ENCODE measurements around the gene RARA.

Gene RARA

GRCh38 chr17:40320756-40321523, 12.0 kb downstream of the RARA start:
- TF ChIP-seq CTCF (IDR thresholded peaks at IDR 0.05; ENCODE audit: insufficient read depth, low read depth, low read length, missing control alignments): no peak
- DNase-seq (ENCODE audit: low read depth): no peak
- H3K4me3 ChIP-seq (ENCODE audit: low read depth, low read length): peak overlapping the region; percentile 96

GRCh38 chr17:40321524-40321929, 12.5 kb downstream of the RARA start:
- peak overlapping the region; percentile 96 for H3K4me3 ChIP-seq (ENCODE audit: low read depth, low read length)
- TF ChIP-seq CTCF (IDR thresholded peaks at IDR 0.05; ENCODE audit: insufficient read depth, low read depth, low read length, missing control alignments): no peak
- DNase-seq (ENCODE audit: low read depth): no peak

- no peak for TF ChIP-seq CTCF (IDR thresholded peaks at IDR 0.05; ENCODE audit: insufficient read depth, low read depth, low read length, missing control alignments)
- no peak for DNase-seq (ENCODE audit: low read depth)
- peak overlapping the region; percentile 96 for H3K4me3 ChIP-seq (ENCODE audit: low read depth, low read length)
Observed at GRCh38 chr17:40321961-40322357, 13.0 kb downstream of the RARA start.

GRCh38 chr17:40322358-40323315, 13.7 kb downstream of the RARA start:
- peak; percentile 96 for DNase-seq (ENCODE audit: low read depth)
- H3K4me3 ChIP-seq (ENCODE audit: low read depth, low read length): peak overlapping the region; percentile 96
- TF ChIP-seq CTCF (IDR thresholded peaks at IDR 0.05; ENCODE audit: insufficient read depth, low read depth, low read length, missing control alignments): no peak

- H3K4me3 ChIP-seq (ENCODE audit: low read depth, low read length): peak overlapping the region; percentile 96
- peak; percentile 82 for DNase-seq (ENCODE audit: low read depth)
- TF ChIP-seq CTCF (IDR thresholded peaks at IDR 0.05; ENCODE audit: insufficient read depth, low read depth, low read length, missing control alignments): no peak
Observed at GRCh38 chr17:40323391-40324381, 14.7 kb downstream of the RARA start.

Measured in GM12865 (cell line).